Fibroblast of the conjunctiva (primary cell): ENCODE measurements around the gene TEX11.

Experiments used
- DNase-seq: peaks from one replicate; pipeline ENCODE4 v3.0.0-alpha.2; 2010; ENCODE audit warnings: low read depth

Gene TEX11

DNA sequence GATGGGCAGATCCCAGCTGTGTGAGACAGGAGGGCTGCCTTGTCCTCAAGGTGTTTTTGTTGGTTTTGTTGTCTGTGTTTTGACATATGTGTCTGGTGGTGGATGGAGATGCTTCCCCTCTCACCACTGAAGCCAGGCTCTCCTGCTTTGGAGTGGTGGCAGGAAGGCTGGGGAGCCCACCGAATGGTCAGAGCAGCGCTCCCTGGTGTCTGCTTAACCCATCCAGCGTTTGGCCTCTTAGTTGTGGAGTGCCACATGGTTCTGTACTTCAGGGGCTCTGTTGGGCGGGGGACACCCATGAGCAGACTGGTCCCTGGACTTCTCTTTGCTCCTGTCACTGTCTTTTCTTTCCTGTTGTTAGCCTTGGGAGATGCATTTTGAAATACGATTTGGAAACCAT lies 412.0 kb downstream of the TEX11 start:
- no peak for DNase-seq

DNA sequence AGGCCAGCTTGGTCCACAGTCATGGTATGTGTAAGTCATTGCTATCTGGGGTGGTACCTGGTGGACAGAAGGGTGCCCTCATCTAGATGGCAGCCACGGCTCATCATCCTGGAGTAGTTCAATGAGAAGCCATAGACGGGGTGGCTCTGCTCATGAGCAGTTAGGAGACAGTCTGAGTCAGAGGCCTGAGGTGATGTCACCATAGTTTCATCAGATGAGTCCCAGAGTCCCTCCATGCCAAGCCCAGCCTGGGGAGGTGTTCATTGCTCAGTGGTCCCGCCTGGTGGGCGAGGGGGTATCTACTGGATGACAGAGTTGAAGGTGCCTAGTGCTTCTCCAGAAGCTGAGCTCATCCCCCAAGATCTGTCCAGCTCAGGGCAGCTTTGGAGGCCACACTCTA lies 414.1 kb downstream of the TEX11 start:
- DNase-seq, result no peak

DNA sequence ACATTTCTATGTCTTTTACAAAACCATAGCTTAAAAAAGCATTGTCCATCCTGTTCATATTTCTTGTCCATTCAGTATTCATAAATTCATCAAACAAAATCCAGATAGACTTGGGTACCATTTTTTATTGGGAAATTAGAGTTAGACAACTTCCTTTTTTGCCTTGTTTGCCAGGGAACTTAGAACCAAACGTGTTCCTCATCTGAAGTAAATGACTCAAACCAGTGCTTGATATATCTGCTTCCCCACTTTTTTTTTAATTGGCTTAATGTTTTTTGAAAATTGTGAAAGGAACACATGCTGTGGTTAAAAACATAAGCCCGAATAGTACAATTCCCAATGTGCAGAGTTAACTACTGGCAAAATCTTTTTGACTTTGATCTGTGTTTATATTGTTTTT lies 419.7 kb downstream of the TEX11 start:
- DNase-seq, result no peak

DNA sequence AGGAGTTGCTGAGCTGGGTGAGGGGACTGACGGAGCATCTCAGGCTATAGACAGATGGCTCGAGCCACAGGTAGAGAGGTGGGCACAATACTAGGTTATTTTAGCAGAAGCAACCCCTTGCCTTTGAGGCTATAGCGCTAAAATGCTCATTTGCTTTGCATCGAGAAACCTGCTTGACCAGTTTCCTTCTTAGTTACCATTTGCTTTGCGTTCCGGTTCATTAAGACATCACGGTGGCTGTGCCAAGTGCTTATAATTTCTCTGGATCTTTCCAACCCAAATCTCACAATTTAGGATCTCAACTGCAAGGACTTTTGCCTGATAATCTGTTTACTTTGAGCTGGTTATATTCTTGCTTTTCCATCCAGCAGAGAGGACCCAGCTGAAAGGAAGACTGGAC lies 423.0 kb downstream of the TEX11 start:
- no peak for DNase-seq

GRCh38 chrX:70482300-70482699 lies 426.2 kb downstream of the TEX11 start:
- no peak for DNase-seq

DNA sequence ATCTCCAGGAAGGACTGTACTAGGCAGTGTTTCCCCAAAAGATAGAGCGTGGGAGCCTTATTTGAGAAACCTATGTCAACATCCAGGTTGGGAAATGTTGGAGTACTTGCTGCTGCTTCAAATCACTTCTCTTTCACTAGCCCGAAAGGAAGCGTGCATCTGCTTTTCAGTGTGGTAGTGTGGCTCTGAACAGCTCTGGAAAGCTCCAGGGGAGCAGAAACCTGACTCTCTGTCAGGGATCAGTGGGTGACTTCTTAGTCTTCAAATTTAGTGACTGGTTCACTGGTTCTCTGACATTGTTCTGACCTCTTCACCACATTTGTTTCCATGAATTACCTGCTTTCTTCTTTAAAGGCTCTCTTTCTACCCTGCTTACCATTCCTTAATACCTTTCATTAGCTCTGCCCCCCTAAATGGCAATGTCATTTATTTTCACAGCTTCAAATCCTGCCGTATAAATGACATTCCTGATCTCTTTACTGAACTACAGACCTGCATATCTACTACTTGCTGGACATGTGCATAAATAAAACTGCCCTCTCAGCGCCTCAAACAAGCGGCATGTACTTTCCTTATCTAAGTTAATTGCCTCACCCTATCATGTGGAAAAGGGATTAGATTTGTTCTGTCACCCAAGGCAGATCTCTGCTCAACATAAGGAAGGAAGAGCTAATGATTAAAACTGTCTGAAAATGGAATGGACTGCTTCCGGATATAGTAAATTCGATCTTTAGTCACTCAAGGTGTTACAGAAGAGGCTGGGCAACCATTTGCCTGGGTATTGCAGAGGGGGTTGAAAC lies 426.8 kb downstream of the TEX11 start:
- DNase-seq, result no peak

DNA sequence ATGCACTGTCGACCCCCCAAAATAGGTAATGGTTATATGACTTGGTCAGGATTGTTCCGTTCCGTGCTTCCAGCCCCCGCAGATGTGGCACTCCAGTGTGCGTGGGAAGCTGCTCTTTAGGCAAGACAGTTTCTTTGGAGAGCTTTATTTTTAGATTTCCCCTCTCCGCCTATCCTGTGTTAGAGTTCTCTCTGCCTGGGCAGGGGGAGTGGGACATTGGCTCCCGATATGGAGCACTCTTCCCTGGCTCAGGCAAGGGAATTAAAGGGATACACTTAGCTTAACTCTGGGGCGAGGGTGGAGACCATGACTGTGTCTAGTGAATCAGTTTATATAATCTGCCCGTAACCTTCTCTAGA lies 427.9 kb downstream of the TEX11 start:
- DNase-seq, result no peak

DNA sequence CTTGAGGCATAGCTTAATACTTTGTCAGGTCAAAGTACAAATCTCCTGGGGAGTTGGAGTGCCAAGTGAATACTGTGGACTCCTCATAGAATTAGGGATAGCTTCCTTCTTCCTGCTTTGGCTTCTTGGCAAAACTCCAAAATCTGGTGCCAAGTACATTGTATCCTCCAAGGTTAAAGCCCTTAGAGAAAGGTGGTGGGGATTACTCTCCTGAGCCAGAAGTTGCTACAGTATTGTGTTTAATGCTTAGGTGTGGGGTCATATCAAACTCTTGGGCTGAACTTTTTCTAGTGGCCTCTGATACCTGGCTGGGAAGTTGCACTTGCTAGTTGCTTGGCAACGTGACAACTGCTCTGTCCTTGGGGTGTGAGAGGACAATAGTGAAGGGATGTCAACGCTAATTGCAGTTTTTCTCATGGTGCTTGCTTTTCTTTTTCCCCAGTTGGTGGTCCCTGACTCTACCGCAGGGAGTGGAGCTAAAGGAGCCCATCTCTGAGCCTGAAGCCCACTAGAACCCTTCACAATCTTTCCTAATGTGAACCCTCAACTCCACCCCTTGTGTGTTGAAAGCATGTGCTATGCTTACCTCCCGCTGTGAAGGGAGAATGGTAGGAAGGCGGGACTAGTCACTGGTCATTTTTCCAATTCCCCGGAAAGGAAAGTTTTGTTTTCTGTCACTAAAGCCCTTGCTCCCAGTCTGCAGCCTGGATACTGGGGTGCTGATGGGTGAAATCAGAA lies 428.4 kb downstream of the TEX11 start:
- no peak for DNase-seq

GRCh38 chrX:70479247-70479921 lies 429.1 kb downstream of the TEX11 start:
- no peak for DNase-seq
